Measurements from ENCODE around the gene SYTL5.

Gene SYTL5

DNA sequence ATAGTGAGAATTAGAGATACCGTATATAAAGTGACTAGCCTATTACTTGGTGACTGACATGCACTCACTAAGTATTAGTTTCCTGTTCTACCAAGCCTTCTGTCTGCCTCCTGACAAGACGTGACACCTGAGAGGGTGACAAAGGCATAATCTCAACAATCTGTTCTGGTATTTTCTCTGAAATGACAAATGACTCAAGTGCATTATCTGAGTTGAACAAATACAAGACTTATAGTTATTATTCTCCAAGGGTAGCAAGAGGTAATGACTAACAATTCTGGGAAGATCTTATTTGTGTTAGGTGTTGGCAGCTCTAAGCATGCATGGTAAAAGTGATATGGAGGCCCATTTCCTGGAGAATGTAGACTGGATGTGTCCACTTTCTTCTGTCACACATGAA, 60.6 kb downstream of the SYTL5 start:
- DNase-seq (ENCODE audit: low read depth in 1 of 2, low spot score in 1 of 2): no peak
- Histone ChIP-seq H3K4me3 (replicated peaks; ENCODE audit: insufficient read depth, low read length) (no peak overlapping the region), H3K27me3 (ENCODE audit: insufficient read depth, poor library complexity, severe bottlenecking) (no peaks in the 10 kb centered on the region), H3K27ac (replicated peaks) (no peak overlapping the region)
- TF ChIP-seq, protein P1, sequence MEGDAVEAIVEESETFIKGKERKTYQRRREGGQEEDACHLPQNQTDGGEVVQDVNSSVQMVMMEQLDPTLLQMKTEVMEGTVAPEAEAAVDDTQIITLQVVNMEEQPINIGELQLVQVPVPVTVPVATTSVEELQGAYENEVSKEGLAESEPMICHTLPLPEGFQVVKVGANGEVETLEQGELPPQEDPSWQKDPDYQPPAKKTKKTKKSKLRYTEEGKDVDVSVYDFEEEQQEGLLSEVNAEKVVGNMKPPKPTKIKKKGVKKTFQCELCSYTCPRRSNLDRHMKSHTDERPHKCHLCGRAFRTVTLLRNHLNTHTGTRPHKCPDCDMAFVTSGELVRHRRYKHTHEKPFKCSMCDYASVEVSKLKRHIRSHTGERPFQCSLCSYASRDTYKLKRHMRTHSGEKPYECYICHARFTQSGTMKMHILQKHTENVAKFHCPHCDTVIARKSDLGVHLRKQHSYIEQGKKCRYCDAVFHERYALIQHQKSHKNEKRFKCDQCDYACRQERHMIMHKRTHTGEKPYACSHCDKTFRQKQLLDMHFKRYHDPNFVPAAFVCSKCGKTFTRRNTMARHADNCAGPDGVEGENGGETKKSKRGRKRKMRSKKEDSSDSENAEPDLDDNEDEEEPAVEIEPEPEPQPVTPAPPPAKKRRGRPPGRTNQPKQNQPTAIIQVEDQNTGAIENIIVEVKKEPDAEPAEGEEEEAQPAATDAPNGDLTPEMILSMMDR (IDR thresholded peaks at IDR 0.05; ENCODE audit: insufficient read depth, low read length): no peak
- TF ChIP-seq GABPA (IDR thresholded peaks at IDR 0.05; ENCODE audit: low read depth): no peak
- TF ChIP-seq POLR2AphosphoS5 (IDR thresholded peaks at IDR 0.05; ENCODE audit: low read depth): no peak
- no peak for TF ChIP-seq SPI1 (IDR thresholded peaks at IDR 0.05; ENCODE audit: borderline replicate concordance, low read depth)
- TF ChIP-seq, protein P2, sequence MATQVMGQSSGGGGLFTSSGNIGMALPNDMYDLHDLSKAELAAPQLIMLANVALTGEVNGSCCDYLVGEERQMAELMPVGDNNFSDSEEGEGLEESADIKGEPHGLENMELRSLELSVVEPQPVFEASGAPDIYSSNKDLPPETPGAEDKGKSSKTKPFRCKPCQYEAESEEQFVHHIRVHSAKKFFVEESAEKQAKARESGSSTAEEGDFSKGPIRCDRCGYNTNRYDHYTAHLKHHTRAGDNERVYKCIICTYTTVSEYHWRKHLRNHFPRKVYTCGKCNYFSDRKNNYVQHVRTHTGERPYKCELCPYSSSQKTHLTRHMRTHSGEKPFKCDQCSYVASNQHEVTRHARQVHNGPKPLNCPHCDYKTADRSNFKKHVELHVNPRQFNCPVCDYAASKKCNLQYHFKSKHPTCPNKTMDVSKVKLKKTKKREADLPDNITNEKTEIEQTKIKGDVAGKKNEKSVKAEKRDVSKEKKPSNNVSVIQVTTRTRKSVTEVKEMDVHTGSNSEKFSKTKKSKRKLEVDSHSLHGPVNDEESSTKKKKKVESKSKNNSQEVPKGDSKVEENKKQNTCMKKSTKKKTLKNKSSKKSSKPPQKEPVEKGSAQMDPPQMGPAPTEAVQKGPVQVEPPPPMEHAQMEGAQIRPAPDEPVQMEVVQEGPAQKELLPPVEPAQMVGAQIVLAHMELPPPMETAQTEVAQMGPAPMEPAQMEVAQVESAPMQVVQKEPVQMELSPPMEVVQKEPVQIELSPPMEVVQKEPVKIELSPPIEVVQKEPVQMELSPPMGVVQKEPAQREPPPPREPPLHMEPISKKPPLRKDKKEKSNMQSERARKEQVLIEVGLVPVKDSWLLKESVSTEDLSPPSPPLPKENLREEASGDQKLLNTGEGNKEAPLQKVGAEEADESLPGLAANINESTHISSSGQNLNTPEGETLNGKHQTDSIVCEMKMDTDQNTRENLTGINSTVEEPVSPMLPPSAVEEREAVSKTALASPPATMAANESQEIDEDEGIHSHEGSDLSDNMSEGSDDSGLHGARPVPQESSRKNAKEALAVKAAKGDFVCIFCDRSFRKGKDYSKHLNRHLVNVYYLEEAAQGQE (IDR thresholded peaks at IDR 0.05; ENCODE audit: insufficient replicate concordance, low read depth): no peak

DNA sequence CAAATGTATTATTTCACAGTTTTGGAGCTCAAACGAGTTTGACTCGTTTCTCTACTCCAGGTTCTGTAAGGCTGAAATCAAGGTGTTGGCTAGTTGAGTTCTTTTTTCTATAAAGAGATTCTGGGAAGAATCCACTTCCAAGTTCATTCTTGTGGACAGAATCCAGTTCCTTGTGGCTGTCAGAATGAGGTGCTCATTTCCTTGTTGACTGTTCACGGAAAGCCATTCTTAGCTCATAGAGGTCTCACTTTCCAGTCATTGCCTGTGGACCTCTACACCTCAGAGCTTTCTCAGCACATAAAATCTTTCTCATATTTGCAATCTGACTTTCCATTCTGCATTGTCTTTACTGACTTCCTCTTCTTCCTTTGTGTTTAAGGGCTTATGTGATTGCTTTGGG, 62.9 kb downstream of the SYTL5 start:
- Histone ChIP-seq H3K27me3 (ENCODE audit: insufficient read depth, poor library complexity, severe bottlenecking) (no peaks in the 10 kb centered on the region), H3K27ac (replicated peaks) (no peak overlapping the region), H3K4me3 (replicated peaks; ENCODE audit: insufficient read depth, low read length) (no peak overlapping the region)
- TF ChIP-seq POLR2AphosphoS5 (IDR thresholded peaks at IDR 0.05; ENCODE audit: low read depth): no peak
- TF ChIP-seq, protein P2 (IDR thresholded peaks at IDR 0.05; ENCODE audit: insufficient replicate concordance, low read depth): no peak
- no peak for TF ChIP-seq SPI1 (IDR thresholded peaks at IDR 0.05; ENCODE audit: borderline replicate concordance, low read depth)
- no peak for DNase-seq (ENCODE audit: low read depth in 1 of 2, low spot score in 1 of 2)

DNA sequence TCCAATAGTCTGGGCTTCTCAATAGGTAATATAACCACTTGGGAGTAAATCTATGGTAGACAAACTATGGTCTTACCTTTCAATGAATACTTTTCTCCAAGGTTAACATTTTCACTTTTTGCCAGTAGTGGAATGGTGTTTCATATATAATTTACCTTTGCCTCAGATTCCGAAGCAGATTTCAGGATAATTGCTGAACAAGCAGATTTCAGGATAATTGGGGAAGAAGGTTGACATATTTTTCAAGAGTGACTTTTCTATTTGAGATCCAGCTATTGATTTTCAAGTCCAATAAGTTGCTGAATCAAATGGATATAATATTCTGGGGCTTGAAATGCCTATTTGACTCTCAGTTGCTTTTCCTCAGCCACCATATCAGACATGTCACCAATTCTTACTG, 63.6 kb downstream of the SYTL5 start:
- Histone ChIP-seq H3K27me3 (ENCODE audit: insufficient read depth, poor library complexity, severe bottlenecking) (no peaks in the 10 kb centered on the region), H3K27ac (replicated peaks) (no peak overlapping the region), H3K4me3 (replicated peaks; ENCODE audit: insufficient read depth, low read length) (no peak overlapping the region)
- TF ChIP-seq, protein P1 (IDR thresholded peaks at IDR 0.05; ENCODE audit: insufficient read depth, low read length): no peak
- TF ChIP-seq, protein P2 (IDR thresholded peaks at IDR 0.05; ENCODE audit: insufficient replicate concordance, low read depth): no peak
- no peak for TF ChIP-seq SPI1 (IDR thresholded peaks at IDR 0.05; ENCODE audit: borderline replicate concordance, low read depth)
- no peak for TF ChIP-seq GABPA (IDR thresholded peaks at IDR 0.05; ENCODE audit: low read depth)
- no peak for TF ChIP-seq POLR2AphosphoS5 (IDR thresholded peaks at IDR 0.05; ENCODE audit: low read depth)
- DNase-seq (ENCODE audit: low read depth in 1 of 2, low spot score in 1 of 2): no peak

Data from HL-60 (cell line).